ENCODE results near the gene SLC39A11.
"Not testable (repeated sequence)": the region's sequence is repeated elsewhere in the genome, so short reads cannot be mapped to it uniquely, and the experiment has no call there.

The SLC39A11 gene

GRCh38 chr17:73062726-73063125, 29.8 kb downstream of the SLC39A11 start:
- H3K36me3 ChIP-seq (ENCODE audit: control insufficient read depth, insufficient read depth, low read length), result no peaks in the 10 kb centered on the region
- WGBS, 2 experiments (ENCODE audit: insufficient coverage in 2 of 2), result 71 to 100% methylated on average over 1 to 4 of the region's 5 CpGs
- H3K27ac ChIP-seq (ENCODE audit: low read depth, low read length, severe bottlenecking), result no peak overlapping the region
- no peak overlapping the region for H3K4me3 ChIP-seq (ENCODE audit: extremely low read depth, insufficient read depth, low read length, poor library complexity, severe bottlenecking)
- H3K9me3 ChIP-seq (ENCODE audit: control insufficient read depth, low read length), result no peaks in the 10 kb centered on the region
- H3K4me1 ChIP-seq (ENCODE audit: control insufficient read depth, insufficient read depth, low read length, poor library complexity, severe bottlenecking), result no peaks in the 10 kb centered on the region

DNA sequence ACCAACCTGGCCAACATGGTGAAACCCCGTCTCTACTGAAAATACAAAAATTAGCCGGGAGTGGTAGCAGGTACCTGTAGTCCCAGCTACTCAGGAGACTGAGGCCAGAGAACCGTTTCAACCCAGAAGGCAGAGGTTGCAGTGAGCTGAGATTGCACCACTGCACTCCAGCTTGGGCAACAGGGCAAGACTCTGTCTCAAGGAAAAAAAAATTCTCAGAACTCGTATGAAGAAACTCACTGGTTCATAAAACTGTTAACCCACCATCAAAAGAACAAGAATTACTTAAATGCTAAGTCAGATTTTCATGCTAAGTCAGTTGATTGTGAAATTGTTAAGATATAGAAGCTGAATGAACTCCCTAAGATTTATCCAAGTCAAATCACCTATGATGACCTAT, 31.3 kb downstream of the SLC39A11 start:
- Histone ChIP-seq H3K4me3 (ENCODE audit: extremely low read depth, insufficient read depth, low read length, poor library complexity, severe bottlenecking) (no peak overlapping the region), H3K36me3 (ENCODE audit: control insufficient read depth, insufficient read depth, low read length) (no peaks in the 10 kb centered on the region), H3K9me3 (ENCODE audit: control insufficient read depth, low read length) (no peaks in the 10 kb centered on the region), H3K27ac (ENCODE audit: low read depth, low read length, severe bottlenecking) (no peak overlapping the region), H3K4me1 (ENCODE audit: control insufficient read depth, insufficient read depth, low read length, poor library complexity, severe bottlenecking) (no peaks in the 10 kb centered on the region)
- 88 to 97% methylated on average over 3 to 4 of the region's 4 CpGs for WGBS, 2 experiments (ENCODE audit: insufficient coverage in 2 of 2)

- H3K36me3 ChIP-seq (ENCODE audit: control insufficient read depth, insufficient read depth, low read length), result no peaks in the 10 kb centered on the region
- WGBS, 2 experiments (ENCODE audit: insufficient coverage in 2 of 2), result 90 to 100% methylated on average over 3 to 5 of the region's 7 CpGs
- H3K4me1 ChIP-seq (ENCODE audit: control insufficient read depth, insufficient read depth, low read length, poor library complexity, severe bottlenecking), result no peaks in the 10 kb centered on the region
- H3K4me3 ChIP-seq (ENCODE audit: extremely low read depth, insufficient read depth, low read length, poor library complexity, severe bottlenecking), result no peak overlapping the region
- no peaks in the 10 kb centered on the region for H3K9me3 ChIP-seq (ENCODE audit: control insufficient read depth, low read length)
- H3K27ac ChIP-seq (ENCODE audit: low read depth, low read length, severe bottlenecking), result no peak overlapping the region
Observed at GRCh38 chr17:73060721-73061120, 31.8 kb downstream of the SLC39A11 start.

- H3K4me3 ChIP-seq (ENCODE audit: extremely low read depth, insufficient read depth, low read length, poor library complexity, severe bottlenecking); H3K9me3 ChIP-seq (ENCODE audit: control insufficient read depth, low read length); H3K36me3 ChIP-seq (ENCODE audit: control insufficient read depth, insufficient read depth, low read length); H3K4me1 ChIP-seq (ENCODE audit: control insufficient read depth, insufficient read depth, low read length, poor library complexity, severe bottlenecking); H3K27ac ChIP-seq (ENCODE audit: low read depth, low read length, severe bottlenecking): not testable (repeated sequence)
- 84 to 93% methylated on average over 3 to 4 of the region's 4 CpGs for WGBS, 2 experiments (ENCODE audit: insufficient coverage in 2 of 2)
Observed at GRCh38 chr17:73059713-73060112, 32.8 kb downstream of the SLC39A11 start.

DNA sequence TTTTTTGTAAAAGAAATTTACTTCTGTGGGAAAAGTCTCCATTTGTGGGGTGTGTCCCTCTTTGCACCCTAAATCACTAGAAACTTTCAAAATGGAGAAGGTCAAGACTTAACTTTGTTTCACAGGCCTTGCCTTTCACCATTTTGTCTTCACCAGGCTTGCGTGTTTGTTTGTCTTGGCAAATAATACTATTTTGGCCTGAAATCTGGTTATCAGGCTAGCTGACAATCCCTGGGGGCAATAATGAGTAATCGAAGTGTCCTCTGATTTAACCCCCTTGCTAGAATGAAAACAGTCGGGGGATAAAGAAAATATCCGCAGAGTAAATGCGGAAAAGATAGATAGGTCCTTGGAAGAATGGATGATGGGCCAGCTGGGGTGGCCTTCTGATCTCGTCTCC, 34.5 kb downstream of the SLC39A11 start:
- Histone ChIP-seq H3K4me1 (ENCODE audit: control insufficient read depth, insufficient read depth, low read length, poor library complexity, severe bottlenecking) (no peaks in the 10 kb centered on the region), H3K4me3 (ENCODE audit: extremely low read depth, insufficient read depth, low read length, poor library complexity, severe bottlenecking) (no peak overlapping the region), H3K36me3 (ENCODE audit: control insufficient read depth, insufficient read depth, low read length) (no peaks in the 10 kb centered on the region), H3K27ac (ENCODE audit: low read depth, low read length, severe bottlenecking) (no peak overlapping the region), H3K9me3 (ENCODE audit: control insufficient read depth, low read length) (no peaks in the 10 kb centered on the region)
- WGBS, 2 experiments (ENCODE audit: insufficient coverage in 2 of 2), result 94 to 98% methylated on average over 5 to 6 of the region's 6 CpGs

GRCh38 chr17:73057196-73057595, 35.3 kb downstream of the SLC39A11 start:
- H3K4me1 ChIP-seq (ENCODE audit: control insufficient read depth, insufficient read depth, low read length, poor library complexity, severe bottlenecking), result no peaks in the 10 kb centered on the region
- H3K9me3 ChIP-seq (ENCODE audit: control insufficient read depth, low read length), result no peaks in the 10 kb centered on the region
- no peak overlapping the region for H3K4me3 ChIP-seq (ENCODE audit: extremely low read depth, insufficient read depth, low read length, poor library complexity, severe bottlenecking)
- H3K27ac ChIP-seq (ENCODE audit: low read depth, low read length, severe bottlenecking), result no peak overlapping the region
- no peaks in the 10 kb centered on the region for H3K36me3 ChIP-seq (ENCODE audit: control insufficient read depth, insufficient read depth, low read length)
- WGBS, 2 experiments (ENCODE audit: insufficient coverage in 2 of 2), result 84 to 100% methylated on average over 1 to 2 of the region's 5 CpGs

DNA sequence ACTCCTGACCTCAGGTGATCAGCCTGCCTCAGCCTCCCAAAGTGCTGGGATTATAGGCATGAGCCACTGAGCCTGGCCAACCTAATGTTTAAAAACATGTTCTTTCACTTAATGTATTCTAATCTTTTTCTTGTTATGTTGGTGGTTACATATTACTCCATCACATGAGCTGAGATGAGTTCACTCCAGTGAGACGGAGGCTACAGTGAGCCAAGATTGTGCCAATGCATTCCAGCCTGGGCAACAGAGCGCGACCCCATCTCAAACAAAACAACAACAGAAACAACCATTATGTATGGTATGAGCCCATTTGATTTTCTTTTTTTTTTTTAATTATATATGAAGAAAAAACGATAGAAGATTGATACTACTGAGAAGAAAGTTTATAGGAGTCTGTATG, 39.6 kb downstream of the SLC39A11 start:
- 80% methylated on average over 1 of the region's 4 CpGs; no CpG with 5 or more reads in 1 of the 2 experiments for WGBS, 2 experiments (ENCODE audit: insufficient coverage in 2 of 2)
- H3K4me1 ChIP-seq (ENCODE audit: control insufficient read depth, insufficient read depth, low read length, poor library complexity, severe bottlenecking), result no peaks in the 10 kb centered on the region

DNA sequence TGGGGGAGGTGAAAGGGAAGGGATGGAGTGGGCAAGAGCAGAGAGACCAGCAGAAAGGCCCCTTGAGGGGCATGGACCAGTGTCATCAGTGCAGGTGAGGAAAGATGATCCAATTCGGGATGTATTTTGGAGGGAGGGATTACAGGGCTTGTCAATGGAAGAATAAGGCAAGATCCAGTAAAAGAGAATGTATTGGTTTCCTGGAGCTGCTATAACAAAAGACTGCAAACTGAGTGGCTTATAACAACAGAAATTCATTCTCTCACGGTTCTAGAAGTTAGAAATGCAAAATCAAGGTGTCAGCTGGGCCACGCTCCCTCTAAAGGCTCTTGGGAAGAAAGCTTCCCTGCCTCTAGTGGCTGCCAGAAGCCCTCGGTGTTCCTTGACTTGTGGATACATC, 41.7 kb downstream of the SLC39A11 start:
- H3K4me1 ChIP-seq (ENCODE audit: control insufficient read depth, insufficient read depth, low read length, poor library complexity, severe bottlenecking), result no peaks in the 10 kb centered on the region
- no peaks in the 10 kb centered on the region for H3K36me3 ChIP-seq (ENCODE audit: control insufficient read depth, insufficient read depth, low read length)
- no peak overlapping the region for H3K4me3 ChIP-seq (ENCODE audit: extremely low read depth, insufficient read depth, low read length, poor library complexity, severe bottlenecking)
- no peak overlapping the region for H3K27ac ChIP-seq (ENCODE audit: low read depth, low read length, severe bottlenecking)
- peaks cover 3% of the 10 kb centered on the region for H3K9me3 ChIP-seq (ENCODE audit: control insufficient read depth, low read length)
- WGBS, 2 experiments (ENCODE audit: insufficient coverage in 2 of 2), result 83 to 94% methylated on average over 4 of the region's 4 CpGs

More for the DNA sequence above, 39.6 kb downstream of the SLC39A11 start:
- H3K4me3 ChIP-seq (ENCODE audit: extremely low read depth, insufficient read depth, low read length, poor library complexity, severe bottlenecking), result no peak overlapping the region
- H3K27ac ChIP-seq (ENCODE audit: low read depth, low read length, severe bottlenecking), result no peak overlapping the region
- peaks cover 3% of the 10 kb centered on the region for H3K9me3 ChIP-seq (ENCODE audit: control insufficient read depth, low read length)
- no peaks in the 10 kb centered on the region for H3K36me3 ChIP-seq (ENCODE audit: control insufficient read depth, insufficient read depth, low read length)

GRCh38 chr17:73048170-73048569, 44.3 kb downstream of the SLC39A11 start:
- no peak overlapping the region for H3K4me3 ChIP-seq (ENCODE audit: extremely low read depth, insufficient read depth, low read length, poor library complexity, severe bottlenecking)
- H3K9me3 ChIP-seq (ENCODE audit: control insufficient read depth, low read length), result peaks cover 3% of the 10 kb centered on the region
- H3K4me1 ChIP-seq (ENCODE audit: control insufficient read depth, insufficient read depth, low read length, poor library complexity, severe bottlenecking), result no peaks in the 10 kb centered on the region
- WGBS, 2 experiments (ENCODE audit: insufficient coverage in 2 of 2), result 75% methylated on average over 1 of the region's 4 CpGs; no CpG with 5 or more reads in 1 of the 2 experiments
- no peaks in the 10 kb centered on the region for H3K36me3 ChIP-seq (ENCODE audit: control insufficient read depth, insufficient read depth, low read length)
- no peak overlapping the region for H3K27ac ChIP-seq (ENCODE audit: low read depth, low read length, severe bottlenecking)

- Histone ChIP-seq H3K36me3 (ENCODE audit: control insufficient read depth, insufficient read depth, low read length) (no peaks in the 10 kb centered on the region), H3K4me1 (ENCODE audit: control insufficient read depth, insufficient read depth, low read length, poor library complexity, severe bottlenecking) (no peaks in the 10 kb centered on the region), H3K27ac (ENCODE audit: low read depth, low read length, severe bottlenecking) (no peak overlapping the region), H3K4me3 (ENCODE audit: extremely low read depth, insufficient read depth, low read length, poor library complexity, severe bottlenecking) (no peak overlapping the region), H3K9me3 (ENCODE audit: control insufficient read depth, low read length) (peaks cover under 1% of the 10 kb centered on the region)
- 80% methylated on average over 1 of the region's 4 CpGs; no CpG with 5 or more reads in 1 of the 2 experiments for WGBS, 2 experiments (ENCODE audit: insufficient coverage in 2 of 2)
Observed at GRCh38 chr17:73045724-73046123, 46.8 kb downstream of the SLC39A11 start.

- Histone ChIP-seq H3K4me3 (ENCODE audit: extremely low read depth, insufficient read depth, low read length, poor library complexity, severe bottlenecking) (no peak overlapping the region), H3K4me1 (ENCODE audit: control insufficient read depth, insufficient read depth, low read length, poor library complexity, severe bottlenecking) (no peaks in the 10 kb centered on the region), H3K27ac (ENCODE audit: low read depth, low read length, severe bottlenecking) (no peak overlapping the region), H3K9me3 (ENCODE audit: control insufficient read depth, low read length) (no peaks in the 10 kb centered on the region), H3K36me3 (ENCODE audit: control insufficient read depth, insufficient read depth, low read length) (no peaks in the 10 kb centered on the region)
- 90 to 95% methylated on average over 2 to 4 of the region's 8 CpGs for whole genome bisulfite sequencing, 2 experiments (ENCODE audit: insufficient coverage in 2 of 2)
Observed at GRCh38 chr17:73043686-73044581, 48.6 kb downstream of the SLC39A11 start.
